ENCODE data around the gene NLRP5. TPM values are rescaled to one million over a fixed set of nuclear protein-coding genes. Genes with fewer than 3 reads are reported as not detected.

Gene NLRP5
- total RNA-seq, 1 experiment from 2014 or later = not detected

DNA sequence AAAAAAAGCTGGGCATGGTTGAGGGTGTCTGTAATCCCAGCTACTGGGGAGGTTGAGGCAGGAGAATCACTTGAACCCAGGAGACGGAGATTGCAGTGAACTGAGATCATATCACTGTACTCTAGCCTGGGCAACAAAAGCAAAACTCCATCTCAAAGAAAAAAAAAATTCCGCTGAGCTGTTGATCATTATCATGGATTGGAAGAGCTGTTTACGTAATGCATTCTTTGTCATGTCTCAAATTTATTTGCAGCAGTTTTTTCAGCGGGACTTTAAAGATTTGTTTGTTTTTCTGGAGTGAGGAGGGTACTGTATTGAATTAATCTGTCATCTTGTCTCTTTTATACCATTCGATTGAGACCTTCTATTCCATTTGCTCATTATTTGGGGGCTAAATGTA, 4.3 kb downstream of the NLRP5 start:
- ChIA-PET POLR2A (no interaction called here), CTCF (no interaction called here)
- no peak for DNase-seq (ENCODE audit: low read depth, low spot score)

DNA sequence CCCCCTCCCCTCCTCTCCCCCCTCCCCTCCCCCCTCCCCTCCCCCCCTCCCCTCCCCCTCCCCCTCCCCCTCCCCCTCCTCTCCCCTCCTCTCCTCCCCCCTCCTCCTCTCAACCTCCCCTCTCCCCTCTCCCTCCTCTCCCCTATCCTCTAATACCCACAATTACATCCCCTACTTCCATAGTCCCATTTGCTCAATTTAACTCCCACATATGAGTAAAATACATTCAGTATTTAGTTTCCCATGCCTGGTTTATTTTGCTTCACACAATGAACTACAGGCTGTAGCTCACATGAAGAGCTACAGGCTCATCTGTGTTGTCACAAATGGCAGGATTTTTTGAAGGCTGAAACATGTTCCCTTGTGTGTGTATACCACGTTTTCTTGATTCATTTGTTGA, 6.9 kb downstream of the NLRP5 start:
- peaks cover 7% of the 10 kb centered on the region for H3K27me3 ChIP-seq (ENCODE audit: control insufficient read depth, insufficient read depth, low read length)
- no TSS peak for BruUV-seq (replicated peaks)
- TF ChIP-seq POLR2AphosphoS5 (IDR thresholded peaks at IDR 0.05; ENCODE audit: low read depth, low read length) (no peak), REST (IDR thresholded peaks at IDR 0.05; ENCODE audit: insufficient read depth in 1 of 2, low read depth in 2 of 2, low read length in 1 of 2) (no peak), TCF7L2 (IDR thresholded peaks at IDR 0.05; ENCODE audit: low read depth, low read length) (no peak), SIN3A (IDR thresholded peaks at IDR 0.05; ENCODE audit: borderline replicate concordance, insufficient read depth, low read depth, low read length) (no peak)
- TF ChIP-seq, protein P1, sequence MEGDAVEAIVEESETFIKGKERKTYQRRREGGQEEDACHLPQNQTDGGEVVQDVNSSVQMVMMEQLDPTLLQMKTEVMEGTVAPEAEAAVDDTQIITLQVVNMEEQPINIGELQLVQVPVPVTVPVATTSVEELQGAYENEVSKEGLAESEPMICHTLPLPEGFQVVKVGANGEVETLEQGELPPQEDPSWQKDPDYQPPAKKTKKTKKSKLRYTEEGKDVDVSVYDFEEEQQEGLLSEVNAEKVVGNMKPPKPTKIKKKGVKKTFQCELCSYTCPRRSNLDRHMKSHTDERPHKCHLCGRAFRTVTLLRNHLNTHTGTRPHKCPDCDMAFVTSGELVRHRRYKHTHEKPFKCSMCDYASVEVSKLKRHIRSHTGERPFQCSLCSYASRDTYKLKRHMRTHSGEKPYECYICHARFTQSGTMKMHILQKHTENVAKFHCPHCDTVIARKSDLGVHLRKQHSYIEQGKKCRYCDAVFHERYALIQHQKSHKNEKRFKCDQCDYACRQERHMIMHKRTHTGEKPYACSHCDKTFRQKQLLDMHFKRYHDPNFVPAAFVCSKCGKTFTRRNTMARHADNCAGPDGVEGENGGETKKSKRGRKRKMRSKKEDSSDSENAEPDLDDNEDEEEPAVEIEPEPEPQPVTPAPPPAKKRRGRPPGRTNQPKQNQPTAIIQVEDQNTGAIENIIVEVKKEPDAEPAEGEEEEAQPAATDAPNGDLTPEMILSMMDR (IDR thresholded peaks at IDR 0.05) = no peak
- H3K4me3 ChIP-seq (ENCODE audit: low read depth in 2 of 2, low read length in 2 of 2) = no peak overlapping the region
- intact Hi-C loops (cut with micrococcal nuclease; ENCODE audit: unreplicated experiment) = no loop called here
- ChIA-PET POLR2A (no interaction called here), CTCF (no interaction called here)
- no peaks in the 10 kb centered on the region for H3K4me1 ChIP-seq (ENCODE audit: control insufficient read depth, insufficient read depth, low read length)
- no peak overlapping the region for H3K27ac ChIP-seq (ENCODE audit: low read length)
- H3K36me3 ChIP-seq (ENCODE audit: control insufficient read depth, insufficient read depth, low read length) = no peaks in the 10 kb centered on the region
- ATAC-seq (no peak), DNase-seq (ENCODE audit: low read depth, low spot score) (no peak)
- no peaks in the 10 kb centered on the region for H3K9me3 ChIP-seq (ENCODE audit: control insufficient read depth, insufficient read depth, low read depth, low read length)
- in situ Hi-C loops (cut with HindIII; ENCODE audit: low pct_unique_long_range_greater_than_20kb, low sequenced_read_pairs) = no loop called here

More for the DNA sequence above, 4.3 kb downstream of the NLRP5 start:
- H3K4me3 ChIP-seq (ENCODE audit: low read depth in 2 of 2, low read length in 2 of 2) = no peak overlapping the region
- no peak for ATAC-seq
- TF ChIP-seq TCF7L2 (IDR thresholded peaks at IDR 0.05; ENCODE audit: low read depth, low read length) = no peak
- no peak for TF ChIP-seq SIN3A (IDR thresholded peaks at IDR 0.05; ENCODE audit: borderline replicate concordance, insufficient read depth, low read depth, low read length)
- no peak for TF ChIP-seq REST (IDR thresholded peaks at IDR 0.05; ENCODE audit: insufficient read depth in 1 of 2, low read depth in 2 of 2, low read length in 1 of 2)
- TF ChIP-seq, protein P1 (IDR thresholded peaks at IDR 0.05) = no peak
- no peak for TF ChIP-seq POLR2AphosphoS5 (IDR thresholded peaks at IDR 0.05; ENCODE audit: low read depth, low read length)
- no TSS peak for BruUV-seq (replicated peaks)
- H3K9me3 ChIP-seq (ENCODE audit: control insufficient read depth, insufficient read depth, low read depth, low read length) = no peaks in the 10 kb centered on the region
- no peak overlapping the region for H3K27ac ChIP-seq (ENCODE audit: low read length)
- in situ Hi-C loops (cut with HindIII; ENCODE audit: low pct_unique_long_range_greater_than_20kb, low sequenced_read_pairs) = no loop called here
- H3K36me3 ChIP-seq (ENCODE audit: control insufficient read depth, insufficient read depth, low read length) = no peaks in the 10 kb centered on the region
- intact Hi-C loops (cut with micrococcal nuclease; ENCODE audit: unreplicated experiment) = no loop called here
- H3K4me1 ChIP-seq (ENCODE audit: control insufficient read depth, insufficient read depth, low read length) = no peaks in the 10 kb centered on the region
- peaks cover 12% of the 10 kb centered on the region for H3K27me3 ChIP-seq (ENCODE audit: control insufficient read depth, insufficient read depth, low read length)
